Stimulated activated effector memory CD8-positive, alpha-beta T cell treated with anti-CD3 and anti-CD28 coated beads, Interleukin-12 subunit alpha, Interleukin-12 subunit beta, amount 100 ng/mL, for 72 hours (primary cell): ENCODE results near the gene ZFHX2.

Experiments
- ATAC-seq: fragments of 150-1000 bp; cut with Tn5 transposase; 2 replicates; pipeline ENCODE4 v1.10.0; 2021
- DNase-seq, 2 donors: peaks; one replicate each; pipeline ENCODE4 v3.0.0; 2021 to 2022; ENCODE audit warnings: low spot score in 2 of 2
- H3K27ac Mint-ChIP-seq: one replicate; pipeline ENCODE4 v1.8.0; 2022; ENCODE audit warnings: mild to moderate bottlenecking, mixed read lengths
- H3K36me3 Mint-ChIP-seq: one replicate; pipeline ENCODE4 v1.8.0; 2022; ENCODE audit warnings: mild to moderate bottlenecking, mixed read lengths
- H3K4me1 Mint-ChIP-seq: one replicate; pipeline ENCODE4 v1.8.0; 2022; ENCODE audit warnings: mixed read lengths
- H3K4me3 Mint-ChIP-seq: one replicate; pipeline ENCODE4 v1.8.0; 2022; ENCODE audit warnings: mild to moderate bottlenecking, mixed read lengths
- H3K9me3 Mint-ChIP-seq: one replicate; pipeline ENCODE4 v1.8.0; 2022; ENCODE audit warnings: mixed read lengths

ZFHX2 gene

GRCh38 chr14:23524954-23525353, 26.6 kb downstream of the ZFHX2 start:
- peaks cover 6% of the 10 kb centered on the region for H3K36me3 Mint-ChIP-seq
- no peak overlapping the region for H3K27ac Mint-ChIP-seq
- H3K4me3 Mint-ChIP-seq, result no peak overlapping the region
- ATAC-seq, result no peak
- peaks cover 6% of the 10 kb centered on the region for H3K4me1 Mint-ChIP-seq
- no peaks in the 10 kb centered on the region for H3K9me3 Mint-ChIP-seq
- no peak for DNase-seq

- Mint-ChIP-seq H3K9me3 (no peaks in the 10 kb centered on the region), H3K27ac (no peak overlapping the region), H3K4me3 (no peak overlapping the region), H3K4me1 (peaks cover 2% of the 10 kb centered on the region), H3K36me3 (peaks cover 6% of the 10 kb centered on the region)
- DNase-seq, result no peak
- ATAC-seq, result no peak
Observed at GRCh38 chr14:23523229-23524016, 28.1 kb downstream of the ZFHX2 start.

GRCh38 chr14:23522643-23523198, 28.8 kb downstream of the ZFHX2 start:
- DNase-seq (no peak), ATAC-seq (no peak)
- H3K36me3 Mint-ChIP-seq, result peaks cover 6% of the 10 kb centered on the region
- H3K27ac Mint-ChIP-seq, result no peak overlapping the region
- H3K4me3 Mint-ChIP-seq, result no peak overlapping the region
- H3K4me1 Mint-ChIP-seq, result no peaks in the 10 kb centered on the region
- no peaks in the 10 kb centered on the region for H3K9me3 Mint-ChIP-seq

- Mint-ChIP-seq H3K36me3 (peaks cover 6% of the 10 kb centered on the region), H3K9me3 (no peaks in the 10 kb centered on the region), H3K4me1 (no peaks in the 10 kb centered on the region), H3K4me3 (no peak overlapping the region), H3K27ac (peak overlapping the region; percentile 37)
- ATAC-seq (no peak), DNase-seq (no peak)
Observed at GRCh38 chr14:23521785-23522640, 29.6 kb downstream of the ZFHX2 start.

- H3K4me1 Mint-ChIP-seq, result no peaks in the 10 kb centered on the region
- peaks cover 6% of the 10 kb centered on the region for H3K36me3 Mint-ChIP-seq
- no peak overlapping the region for H3K27ac Mint-ChIP-seq
- no peaks in the 10 kb centered on the region for H3K9me3 Mint-ChIP-seq
- no peak for ATAC-seq
- H3K4me3 Mint-ChIP-seq, result no peak overlapping the region
- no peak for DNase-seq
Observed at GRCh38 chr14:23520899-23521533, 30.5 kb downstream of the ZFHX2 start.

GRCh38 chr14:23518709-23519108, 32.9 kb downstream of the ZFHX2 start:
- H3K4me1 Mint-ChIP-seq, result peaks cover 3% of the 10 kb centered on the region
- DNase-seq (no peak), ATAC-seq (no peak)
- H3K36me3 Mint-ChIP-seq, result peaks cover 8% of the 10 kb centered on the region
- H3K9me3 Mint-ChIP-seq, result no peaks in the 10 kb centered on the region
- H3K4me3 Mint-ChIP-seq, result no peak overlapping the region
- no peak overlapping the region for H3K27ac Mint-ChIP-seq

GRCh38 chr14:23517650-23518326, 33.8 kb downstream of the ZFHX2 start:
- ATAC-seq, result no peak
- H3K9me3 Mint-ChIP-seq, result no peaks in the 10 kb centered on the region
- H3K27ac Mint-ChIP-seq, result no peak overlapping the region
- DNase-seq, result no peak
- peaks cover 12% of the 10 kb centered on the region for H3K36me3 Mint-ChIP-seq
- no peak overlapping the region for H3K4me3 Mint-ChIP-seq
- H3K4me1 Mint-ChIP-seq, result peaks cover 8% of the 10 kb centered on the region

GRCh38 chr14:23514644-23514957, 37.0 kb downstream of the ZFHX2 start:
- Mint-ChIP-seq H3K9me3 (no peaks in the 10 kb centered on the region), H3K4me1 (peaks cover 17% of the 10 kb centered on the region), H3K4me3 (no peak overlapping the region), H3K36me3 (peaks cover 5% of the 10 kb centered on the region), H3K27ac (no peak overlapping the region)
- ATAC-seq, result peak; percentile 16
- DNase-seq, result no peak

GRCh38 chr14:23513818-23514643, 37.5 kb downstream of the ZFHX2 start:
- Mint-ChIP-seq H3K9me3 (no peaks in the 10 kb centered on the region), H3K4me3 (no peak overlapping the region), H3K36me3 (peaks cover 5% of the 10 kb centered on the region), H3K27ac (no peak overlapping the region), H3K4me1 (peaks cover 17% of the 10 kb centered on the region)
- ATAC-seq, result no peak
- no peak for DNase-seq

GRCh38 chr14:23513005-23513817, 38.4 kb downstream of the ZFHX2 start:
- ATAC-seq, result no peak
- Mint-ChIP-seq H3K27ac (no peak overlapping the region), H3K4me1 (peaks cover 17% of the 10 kb centered on the region), H3K36me3 (peaks cover 5% of the 10 kb centered on the region), H3K4me3 (no peak overlapping the region), H3K9me3 (no peaks in the 10 kb centered on the region)
- DNase-seq, result no peak

GRCh38 chr14:23512156-23512555, 39.4 kb downstream of the ZFHX2 start:
- Mint-ChIP-seq H3K9me3 (no peaks in the 10 kb centered on the region), H3K4me3 (peak overlapping the region; percentile 34), H3K36me3 (peaks cover 5% of the 10 kb centered on the region), H3K27ac (no peak overlapping the region), H3K4me1 (peaks cover 17% of the 10 kb centered on the region)
- ATAC-seq, result no peak
- no peak for DNase-seq

GRCh38 chr14:23494223-23494622, 57.3 kb downstream of the ZFHX2 start:
- H3K9me3 Mint-ChIP-seq, result no peaks in the 10 kb centered on the region
- no peak for ATAC-seq
- DNase-seq, result no peak
- H3K4me3 Mint-ChIP-seq, result no peak overlapping the region
- H3K27ac Mint-ChIP-seq, result no peak overlapping the region
- H3K4me1 Mint-ChIP-seq, result no peaks in the 10 kb centered on the region
- H3K36me3 Mint-ChIP-seq, result no peaks in the 10 kb centered on the region

- Mint-ChIP-seq H3K27ac (no peak overlapping the region), H3K4me1 (no peaks in the 10 kb centered on the region), H3K4me3 (no peak overlapping the region), H3K36me3 (peaks cover 12% of the 10 kb centered on the region), H3K9me3 (no peaks in the 10 kb centered on the region)
- ATAC-seq (no peak), DNase-seq (no peak)
Observed at GRCh38 chr14:23492618-23493272, 58.8 kb downstream of the ZFHX2 start.
